Frontal cortex (tissue), 4 donors: ENCODE data around the gene AOAH. TPM values are rescaled to one million over a fixed set of nuclear protein-coding genes. Genes with fewer than 3 reads are reported as not detected.

Source experiments
- DNase-seq, 2 donors: peaks; one replicate each; pipeline ENCODE4 v3.0.0; 2012; ENCODE audit warnings: low spot score in 2 of 2
- FAIRE-seq: peaks from 2 replicates; lab custom pipeline; 2012; peaks lifted over from hg19 to GRCh38; lab: Jason Lieb, UNC
- total RNA-seq: library from RNA; depleted of rRNA; stranded (reverse); fragments of >200 nt; gene quantifications from one replicate; pipeline ENCODE4 v1.2.3, GENCODE V29; 2014
- donor health status: control.
- donor health status: control.
- donor health status: control.

The AOAH gene
- total RNA-seq, 1 donor from 2014 or later, result 3.7 TPM

- FAIRE-seq (no peak), DNase-seq (no peak)
Measured at GRCh38 chr7:36639826-36640225, 84.5 kb downstream of the AOAH start.

DNA sequence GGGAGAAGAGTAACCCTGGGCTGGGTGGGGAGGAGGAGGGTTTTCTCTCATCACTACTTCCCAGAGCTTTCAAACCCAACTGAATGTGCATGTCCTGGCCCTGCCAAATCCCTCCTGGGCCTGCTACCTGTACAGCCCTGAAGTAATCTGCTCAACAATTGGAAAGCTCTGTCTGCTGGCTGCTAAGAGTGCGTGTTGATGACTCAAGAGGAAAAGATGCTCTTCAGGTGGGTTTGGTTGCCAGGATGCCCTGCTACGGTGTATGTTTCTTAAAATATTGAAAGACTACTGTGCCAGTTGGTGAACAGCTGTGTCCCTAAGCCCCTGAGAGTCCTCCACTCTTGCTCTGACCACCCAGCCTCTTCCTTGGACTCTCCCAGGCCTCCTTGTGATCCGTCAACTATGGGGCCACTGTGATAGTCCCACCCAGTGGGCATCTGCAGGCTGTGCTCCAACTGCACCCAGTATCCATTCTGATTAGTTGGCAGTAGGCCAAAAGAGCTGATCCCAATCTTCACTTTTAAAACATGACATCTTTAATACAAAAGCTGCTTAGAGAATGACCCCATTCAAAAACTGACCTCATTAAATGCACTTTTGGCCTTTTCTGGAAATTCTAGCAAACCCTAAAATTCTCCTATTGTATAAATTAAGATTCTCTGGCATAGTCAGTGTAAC, 85.6 kb downstream of the AOAH start:
- DNase-seq (no peak), FAIRE-seq (no peak)

- no peak for DNase-seq
- FAIRE-seq, result no peak
Measured at GRCh38 chr7:36638140-36638539, 86.2 kb downstream of the AOAH start.

GRCh38 chr7:36637417-36637816, 86.9 kb downstream of the AOAH start:
- FAIRE-seq (no peak), DNase-seq (no peak)

DNA sequence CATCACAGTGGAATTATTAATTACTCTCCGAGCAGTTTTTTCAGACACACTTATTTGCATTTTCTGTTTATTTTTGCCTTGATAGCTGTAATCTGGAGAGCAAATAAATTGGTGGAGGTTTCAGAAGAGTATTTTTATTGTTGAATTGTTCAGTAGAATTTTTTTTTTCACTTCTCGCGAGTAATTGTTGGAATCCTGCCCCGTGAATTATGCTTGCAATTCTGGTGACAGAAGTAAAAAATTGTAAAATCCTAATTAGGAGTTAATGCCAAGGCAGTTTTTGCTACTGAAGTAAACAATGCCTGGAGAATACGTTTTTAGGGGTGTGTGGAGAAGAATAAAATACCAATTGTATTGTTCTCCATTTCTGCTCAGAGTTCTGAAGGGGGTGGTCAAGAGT, 88.2 kb downstream of the AOAH start:
- FAIRE-seq, result no peak
- DNase-seq, result no peak

DNA sequence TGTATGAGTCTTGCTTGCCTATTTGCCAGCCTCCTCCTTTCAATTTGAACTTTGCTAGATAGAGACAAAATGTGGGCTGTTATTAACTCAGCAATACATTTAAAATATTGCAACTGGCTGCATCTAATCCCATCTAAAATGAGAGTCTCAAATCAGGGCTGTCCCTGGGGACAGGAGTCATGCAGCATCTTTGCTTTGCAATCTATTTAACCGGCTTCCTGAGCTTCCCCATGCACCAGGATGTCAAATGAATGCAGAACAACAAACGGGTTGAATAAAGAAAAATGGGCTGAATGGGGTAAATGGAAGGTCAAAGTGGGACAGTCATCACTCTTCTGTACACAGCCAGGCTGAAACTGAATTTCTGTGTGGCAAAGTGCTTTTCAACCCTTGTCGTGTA, 89.2 kb downstream of the AOAH start:
- no peak for FAIRE-seq

GRCh38 chr7:36633377-36633776, 90.9 kb downstream of the AOAH start:
- DNase-seq (no peak), FAIRE-seq (no peak)

More for the DNA sequence above, 89.2 kb downstream of the AOAH start:
- DNase-seq, result no peak

- FAIRE-seq (no peak), DNase-seq (no peak)
Measured at GRCh38 chr7:36630112-36630650, 94.1 kb downstream of the AOAH start.

DNA sequence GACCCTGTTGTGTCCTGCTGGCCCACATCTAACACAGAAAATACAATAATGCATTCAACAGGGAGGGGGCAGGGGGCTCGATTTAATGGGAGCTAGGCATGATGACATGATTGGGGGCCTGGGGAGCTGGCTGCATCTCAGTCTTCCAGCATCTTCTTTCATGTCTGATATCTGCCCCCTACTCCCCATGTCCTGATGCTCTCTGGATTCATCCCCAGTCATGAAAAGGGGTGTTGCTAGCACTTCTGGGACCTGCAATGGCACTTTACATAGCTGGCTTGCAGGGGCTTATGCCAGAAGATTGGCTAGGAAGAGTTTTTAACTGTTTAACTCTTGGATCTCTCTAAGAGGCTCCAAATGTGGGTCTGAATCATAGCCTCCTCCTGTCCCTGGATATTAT, 94.9 kb downstream of the AOAH start:
- DNase-seq (no peak), FAIRE-seq (no peak)

GRCh38 chr7:36627836-36628235, 96.5 kb downstream of the AOAH start:
- DNase-seq, result no peak
- FAIRE-seq, result no peak

- FAIRE-seq (no peak), DNase-seq (no peak)
Measured at GRCh38 chr7:36626111-36626510, 98.2 kb downstream of the AOAH start.

DNA sequence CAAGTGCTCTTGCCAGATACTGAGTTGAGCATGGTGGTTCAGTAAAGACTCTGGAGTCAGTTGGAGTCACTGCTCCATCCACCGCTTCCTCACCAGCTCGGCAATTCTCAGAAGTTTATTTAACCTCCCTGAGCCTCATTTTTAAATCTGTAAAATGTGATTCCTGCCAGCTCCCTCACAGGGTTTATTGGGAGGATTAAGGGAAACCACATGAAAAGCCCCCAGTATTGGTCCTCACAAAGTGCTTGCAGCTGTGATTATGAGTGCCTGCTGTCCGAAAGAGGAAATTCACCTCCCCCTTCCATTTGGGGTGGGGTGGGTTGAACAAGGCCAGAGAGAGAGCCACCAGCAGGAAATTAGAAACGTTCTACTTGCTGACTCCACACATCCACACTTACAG, 99.0 kb downstream of the AOAH start:
- FAIRE-seq, result no peak
- DNase-seq, result no peak

DNA sequence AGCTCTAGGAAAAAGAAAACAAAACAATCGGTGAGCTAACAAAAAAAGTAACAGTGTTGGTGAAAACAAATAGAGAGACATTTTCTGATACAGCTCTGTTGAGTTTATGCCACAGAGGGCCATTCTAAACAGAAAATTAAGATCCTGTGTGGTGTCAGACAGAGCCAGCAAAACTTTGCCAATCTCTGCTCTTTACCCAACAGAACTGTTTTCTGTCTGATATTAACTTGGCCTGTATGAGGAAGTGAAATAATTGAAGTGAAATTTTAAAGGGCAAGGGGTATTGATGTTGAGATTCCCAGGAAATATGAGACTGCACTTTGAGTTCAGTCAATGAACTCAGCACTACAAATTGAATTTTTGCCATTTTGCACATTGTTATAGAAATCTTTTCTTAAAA, 101.0 kb downstream of the AOAH start:
- FAIRE-seq (no peak), DNase-seq (no peak)

DNA sequence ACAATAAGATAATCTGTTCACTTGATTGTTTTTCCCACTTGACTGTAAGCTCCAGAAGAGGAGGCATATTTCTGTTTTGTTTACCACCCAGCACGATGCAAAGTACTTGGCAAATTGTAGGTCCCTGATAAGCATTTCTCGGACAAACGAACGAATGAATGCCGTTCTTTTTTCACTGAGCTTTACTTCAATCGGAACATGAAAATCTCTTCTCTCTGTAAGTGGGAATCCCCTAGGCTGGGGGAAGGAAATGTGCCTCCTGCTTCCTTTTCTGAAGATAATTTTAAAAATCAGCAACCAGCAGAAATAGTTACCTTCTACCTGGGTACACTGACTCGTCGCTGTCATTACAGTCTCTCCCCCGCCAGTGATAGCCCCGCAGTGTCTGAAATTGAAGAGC, 102.9 kb downstream of the AOAH start:
- DNase-seq, result no peak
- no peak for FAIRE-seq

- FAIRE-seq (no peak), DNase-seq (no peak)
Measured at GRCh38 chr7:36620166-36620708, 104.1 kb downstream of the AOAH start.

DNA sequence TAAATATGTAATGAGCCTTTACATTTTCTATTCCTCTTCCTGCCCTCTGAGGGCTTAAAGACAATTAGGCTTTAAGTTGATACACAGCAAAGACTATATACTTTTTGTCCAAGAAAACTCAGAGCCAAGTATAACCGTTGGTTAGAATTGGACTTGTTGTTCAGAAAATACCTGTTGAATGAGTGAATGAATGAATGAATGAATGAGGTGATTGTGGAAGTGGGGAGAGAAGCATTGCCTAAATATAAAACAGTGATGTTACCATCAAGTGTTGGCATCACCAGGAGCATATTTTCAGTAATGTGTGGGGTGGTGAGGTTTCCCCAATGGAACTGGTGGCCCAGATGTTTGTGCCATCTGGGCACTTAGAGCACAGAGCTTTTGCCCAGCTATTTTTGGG, 106.9 kb downstream of the AOAH start:
- FAIRE-seq (no peak), DNase-seq (no peak)

DNA sequence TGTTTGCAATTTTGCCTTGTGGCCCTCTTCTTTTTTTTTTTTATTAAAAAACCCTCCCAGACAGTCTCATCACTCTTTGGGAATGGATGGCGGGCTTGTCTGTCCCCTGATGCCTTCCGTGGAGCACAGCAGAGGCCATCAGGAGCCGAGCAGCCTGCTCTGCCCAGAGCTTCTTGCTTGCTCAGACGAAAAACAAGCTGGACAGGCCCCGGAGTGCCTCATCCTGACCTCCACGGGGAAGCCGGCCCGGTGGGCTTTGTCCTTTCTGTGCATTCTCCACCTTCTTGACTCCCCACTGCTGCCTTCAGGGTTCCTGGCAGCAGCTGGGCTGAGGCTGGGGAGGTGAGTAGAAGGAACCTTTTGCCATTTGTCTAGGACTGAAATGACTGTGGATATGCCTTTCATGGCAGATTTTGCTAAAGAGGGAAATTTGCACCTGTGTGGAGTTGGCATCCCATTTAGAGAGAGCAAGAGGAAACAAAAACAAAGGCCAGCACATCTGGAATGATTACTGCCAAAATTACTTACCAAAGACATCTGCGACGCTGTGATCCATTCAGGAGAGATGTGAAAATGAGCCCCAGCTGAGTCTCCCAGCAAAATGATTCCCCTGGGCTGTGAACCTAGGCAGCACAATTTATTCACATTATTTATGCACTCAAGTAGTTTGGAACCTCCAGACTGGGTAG, 108.3 kb downstream of the AOAH start:
- no peak for FAIRE-seq
- DNase-seq, result no peak

DNA sequence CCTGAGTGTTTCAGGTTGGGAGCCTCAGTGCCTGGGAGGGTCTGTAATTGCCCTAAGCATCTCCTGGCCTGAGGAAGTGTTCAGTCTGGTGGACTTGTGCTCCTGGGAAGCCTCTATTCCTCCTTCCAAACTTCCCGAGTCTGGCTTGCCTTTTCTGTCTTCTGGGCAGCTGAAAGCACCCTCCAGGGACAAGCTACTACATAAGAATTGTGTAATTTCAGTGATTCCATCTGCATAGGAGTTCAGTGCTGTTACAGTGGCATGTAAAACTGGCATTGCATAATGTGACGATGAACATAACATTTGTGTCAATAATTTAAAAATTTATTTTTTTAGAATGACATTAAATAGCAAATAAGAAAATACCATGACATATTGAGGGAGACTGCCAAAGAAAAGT, 109.3 kb downstream of the AOAH start:
- DNase-seq (no peak), FAIRE-seq (no peak)

DNA sequence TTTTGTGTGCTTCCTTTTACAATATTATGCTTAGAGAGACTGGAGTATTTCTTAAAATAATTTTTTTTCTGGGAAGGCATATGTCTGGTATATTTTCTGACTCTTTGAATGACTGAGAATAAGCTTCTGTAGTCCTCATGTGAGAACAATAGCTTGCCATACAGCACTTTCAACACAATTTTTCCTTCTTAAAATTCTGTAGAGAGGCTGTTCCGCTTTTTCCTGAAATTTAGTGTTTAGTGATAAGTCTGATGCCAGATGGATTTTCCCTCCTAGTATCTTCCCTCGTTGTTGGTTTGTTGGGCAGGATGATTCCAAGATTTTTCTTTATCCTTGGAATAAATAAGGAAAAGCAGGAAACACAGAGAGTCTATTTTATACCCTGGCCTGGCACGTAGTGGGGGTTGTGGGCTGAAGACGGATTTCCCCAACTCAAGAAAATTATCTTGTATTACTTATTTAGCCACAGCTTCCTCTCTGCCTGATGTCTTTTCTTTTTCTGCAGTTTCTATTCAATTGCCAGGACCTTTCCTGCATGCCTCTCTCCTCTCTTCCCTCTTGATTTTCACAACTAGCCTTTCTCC, 111.2 kb downstream of the AOAH start:
- FAIRE-seq (no peak), DNase-seq (no peak)

- DNase-seq, result no peak
- no peak for FAIRE-seq
Measured at GRCh38 chr7:36611703-36612102, 112.6 kb downstream of the AOAH start.

GRCh38 chr7:36607721-36608095, 116.6 kb downstream of the AOAH start:
- DNase-seq (no peak), FAIRE-seq (no peak)
